Measurements from ENCODE around the gene IL10RA.

Gene IL10RA

DNA sequence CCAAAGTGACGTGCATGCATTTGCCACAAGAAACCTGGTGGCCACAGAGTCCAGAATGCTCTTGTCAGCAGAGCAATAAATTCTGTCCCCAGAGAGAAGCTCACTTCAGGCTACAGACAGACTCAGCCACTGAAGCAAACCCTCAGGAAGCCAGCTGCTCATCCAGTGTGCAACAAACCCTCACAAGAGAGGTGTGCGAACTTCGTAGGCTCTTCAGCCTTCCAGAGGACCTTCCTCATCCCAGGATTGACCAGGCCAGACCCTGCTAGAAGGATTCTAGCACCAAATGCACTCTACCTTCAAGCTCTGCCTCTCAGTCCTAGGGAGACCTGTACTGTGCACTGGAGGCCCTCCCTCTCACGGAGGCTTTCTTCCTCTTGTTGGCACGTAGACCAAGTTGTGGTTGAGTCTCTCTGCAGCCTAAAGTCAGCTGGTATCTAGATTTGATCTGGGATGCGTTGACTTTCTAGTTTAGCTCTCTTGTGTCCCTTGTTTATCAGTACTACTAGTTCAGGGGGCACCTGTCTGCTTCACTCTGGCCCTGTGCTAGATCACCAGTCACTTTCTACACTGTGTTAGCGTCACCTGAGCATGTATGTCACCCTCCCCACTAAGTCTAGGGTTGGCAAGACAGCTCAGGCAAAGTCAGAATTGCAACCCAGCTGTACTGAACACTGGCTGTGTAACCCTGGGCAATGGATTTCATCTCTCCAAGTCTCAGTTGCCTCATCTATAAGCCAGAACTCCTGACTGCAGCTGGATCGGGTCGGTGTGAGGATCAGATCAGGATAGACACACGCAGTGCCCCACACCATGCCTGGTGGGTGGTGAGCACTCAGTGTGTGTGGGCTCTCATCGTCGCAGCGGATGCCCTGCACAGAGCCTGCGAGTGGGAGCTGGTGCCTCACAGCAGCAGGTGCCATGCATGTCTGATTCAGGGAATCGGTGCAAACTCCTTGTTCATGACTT lies 34.9 kb upstream of the IL10RA start:
- DNase-seq (ENCODE audit: low read depth): no peak
- no peak overlapping the region for H3K4me3 ChIP-seq (ENCODE audit: low read length)
- TF ChIP-seq CTCF (conservative IDR thresholded peaks at IDR 0.05; ENCODE audit: low read depth, low read length): no peak

DNA sequence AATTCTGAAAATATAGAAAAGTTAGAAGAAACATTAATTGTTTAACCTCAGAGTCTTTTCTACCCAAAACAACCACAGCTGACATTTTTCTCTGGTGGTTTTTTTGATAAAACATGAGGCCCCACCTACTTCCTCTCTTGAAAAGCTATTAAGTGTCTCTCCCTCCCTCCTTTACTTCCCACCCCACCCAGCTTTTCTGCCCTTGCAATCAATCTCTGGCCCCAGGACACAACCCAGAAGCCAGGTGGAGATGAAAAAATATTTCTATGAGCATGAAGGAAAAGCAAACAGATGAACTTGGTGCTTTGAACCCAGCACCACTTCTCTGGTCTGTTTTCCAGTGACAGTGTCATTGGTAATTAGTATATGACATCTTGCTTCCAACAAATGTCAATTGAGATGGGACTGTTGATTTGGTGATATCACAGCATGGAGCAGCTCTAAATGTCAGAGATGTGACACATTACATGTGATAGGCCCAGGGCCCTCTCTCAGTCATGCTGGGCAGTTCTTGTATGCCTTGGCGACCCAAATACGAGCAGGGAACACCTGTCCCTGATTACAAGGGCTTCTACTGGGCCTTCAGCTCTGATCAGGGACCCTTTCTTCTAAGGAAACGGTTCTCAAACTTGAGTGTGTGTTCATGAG lies 33.0 kb upstream of the IL10RA start:
- no peak for TF ChIP-seq CTCF (conservative IDR thresholded peaks at IDR 0.05; ENCODE audit: low read depth, low read length)
- no peak for DNase-seq (ENCODE audit: low read depth)
- no peak overlapping the region for H3K4me3 ChIP-seq (ENCODE audit: low read length)

- no peak overlapping the region for H3K4me3 ChIP-seq (ENCODE audit: low read length)
- no peak for DNase-seq (ENCODE audit: low read depth)
- no peak for TF ChIP-seq CTCF (conservative IDR thresholded peaks at IDR 0.05; ENCODE audit: low read depth, low read length)
Observed at GRCh38 chr11:117958949-117959348, 27.2 kb upstream of the IL10RA start.

- no peak overlapping the region for H3K4me3 ChIP-seq (ENCODE audit: low read length)
- no peak for DNase-seq (ENCODE audit: low read depth)
- TF ChIP-seq CTCF (conservative IDR thresholded peaks at IDR 0.05; ENCODE audit: low read depth, low read length): no peak
Observed at GRCh38 chr11:117959438-117960149, 26.6 kb upstream of the IL10RA start.

DNA sequence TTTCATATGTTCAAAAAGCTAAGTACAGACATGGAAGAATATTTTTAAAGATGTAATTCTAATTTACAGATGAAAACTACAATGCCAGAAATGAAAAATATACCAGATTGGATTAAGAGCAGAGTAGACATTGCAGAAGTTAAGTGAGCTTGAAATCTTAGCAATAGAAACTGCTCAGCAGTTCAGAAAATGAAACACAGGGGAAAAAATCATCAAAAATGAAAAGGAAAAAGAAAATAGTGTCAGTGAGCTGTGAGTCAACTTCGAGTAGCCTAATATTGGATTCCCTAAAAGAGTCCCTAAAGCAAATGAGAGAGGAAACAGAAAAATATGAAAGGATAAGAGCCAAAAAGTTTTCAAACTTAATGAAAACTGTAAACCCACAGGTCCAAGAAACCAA lies 25.8 kb upstream of the IL10RA start:
- H3K4me3 ChIP-seq (ENCODE audit: low read length): no peak overlapping the region
- no peak for DNase-seq (ENCODE audit: low read depth)
- TF ChIP-seq CTCF (conservative IDR thresholded peaks at IDR 0.05; ENCODE audit: low read depth, low read length): no peak

GRCh38 chr11:117961896-117962295 lies 24.3 kb upstream of the IL10RA start:
- H3K4me3 ChIP-seq (ENCODE audit: low read length): no peak overlapping the region
- TF ChIP-seq CTCF (conservative IDR thresholded peaks at IDR 0.05; ENCODE audit: low read depth, low read length): no peak
- DNase-seq (ENCODE audit: low read depth): no peak

Data from retinal pigment epithelial cell (primary cell).